HEK293T (cell line): ENCODE measurements around the gene STARD9.

Source experiments
- CTCF ChIA-PET: fragments of 350-600 bp; formaldehyde crosslinking; extraction: SDS; loops from one replicate; lab custom pipeline; 2021; ENCODE audit warnings: antibody characterized with exemption, inconsistent platforms; lab: Yijun Ruan, JAX
- POLR2A ChIA-PET: fragments of 350-600 bp; formaldehyde crosslinking; extraction: SDS; loops from one replicate; lab custom pipeline; 2020; ENCODE audit warnings: antibody characterized with exemption, inconsistent platforms; lab: Yijun Ruan, JAX
- DNase-seq: peaks from one replicate; pipeline ENCODE4 v3.0.0; 2012; ENCODE audit warnings: mixed read lengths; ENCODE audit errors: extremely low spot score
- ARNT ChIP-seq: fragments of 450-650 bp; IDR thresholded peaks from 2 replicates; pipeline ENCODE4 v1.6.1; 2017; ENCODE audit warnings: mild to moderate bottlenecking
- BHLHE40 ChIP-seq: fragments of 450-650 bp; IDR thresholded peaks from 2 replicates; pipeline ENCODE4 v1.6.1; 2016; ENCODE audit warnings: mild to moderate bottlenecking, moderate library complexity, borderline replicate concordance
- CTBP1 ChIP-seq: fragments of 450-650 bp; IDR thresholded peaks from 2 replicates; pipeline ENCODE4 v1.6.1; 2016; ENCODE audit warnings: borderline replicate concordance
- ELF4 ChIP-seq: fragments of 450-650 bp; IDR thresholded peaks from 2 replicates; pipeline ENCODE4 v1.6.1; 2017; ENCODE audit warnings: antibody characterized with exemption
- FOXA1 ChIP-seq: fragments of 450-650 bp; IDR thresholded peaks from 2 replicates; pipeline ENCODE4 v1.6.1; 2016; ENCODE audit warnings: mild to moderate bottlenecking
- FOXK2 ChIP-seq: fragments of 450-650 bp; IDR thresholded peaks from 2 replicates; pipeline ENCODE4 v1.6.1; 2016; ENCODE audit warnings: mild to moderate bottlenecking
- FOXM1 ChIP-seq: fragments of 450-650 bp; IDR thresholded peaks from 2 replicates; pipeline ENCODE4 v1.6.1; 2017; ENCODE audit warnings: mild to moderate bottlenecking, borderline replicate concordance
- HDGF ChIP-seq: fragments of 450-650 bp; IDR thresholded peaks from 2 replicates; pipeline ENCODE4 v1.6.1; 2017; ENCODE audit warnings: antibody characterized with exemption, borderline replicate concordance
- L3MBTL2 ChIP-seq: fragments of 450-650 bp; conservative IDR thresholded peaks from 2 replicates; pipeline ENCODE4 v1.6.1; 2016; ENCODE audit warnings: mild to moderate bottlenecking
- LEF1 ChIP-seq: fragments of 450-650 bp; IDR thresholded peaks from 2 replicates; pipeline ENCODE4 v1.6.1; 2017; ENCODE audit warnings: mild to moderate bottlenecking, borderline replicate concordance
- NFRKB ChIP-seq: fragments of 450-650 bp; IDR thresholded peaks from 2 replicates; pipeline ENCODE4 v1.6.1; 2016; ENCODE audit warnings: mild to moderate bottlenecking, moderate library complexity
- SP1 ChIP-seq: fragments of 450-650 bp; IDR thresholded peaks from 2 replicates; pipeline ENCODE4 v1.6.1; 2017
- SUZ12 ChIP-seq: fragments of 450-650 bp; IDR thresholded peaks from 2 replicates; pipeline ENCODE4 v1.6.1; 2016; ENCODE audit warnings: mild to moderate bottlenecking
- TARDBP ChIP-seq: fragments of 450-650 bp; IDR thresholded peaks from 2 replicates; pipeline ENCODE4 v1.6.1; 2016
- ZNF384 ChIP-seq: fragments of 450-650 bp; IDR thresholded peaks from 2 replicates; pipeline ENCODE4 v1.6.1; 2016
- TF ChIP-seq, protein P1 (sequence below): fragments of 450-650 bp; IDR thresholded peaks from 2 replicates; pipeline ENCODE4 v1.6.1; 2016

STARD9 gene

GRCh38 chr15:42721916-42722315 lies 146.5 kb downstream of the STARD9 start:
- CTCF ChIA-PET = no interaction called here
- DNase-seq = no peak
- POLR2A ChIA-PET = no interaction called here
- TF ChIP-seq ARNT = no peak
- no peak for TF ChIP-seq FOXA1
- no peak for TF ChIP-seq FOXM1
- TF ChIP-seq TARDBP = no peak
- TF ChIP-seq L3MBTL2 = no peak
- no peak for TF ChIP-seq ELF4
- no peak for TF ChIP-seq CTBP1
- no peak for TF ChIP-seq HDGF
- TF ChIP-seq NFRKB = no peak
- no peak for TF ChIP-seq SP1
- no peak for TF ChIP-seq BHLHE40
- TF ChIP-seq, protein P1, sequence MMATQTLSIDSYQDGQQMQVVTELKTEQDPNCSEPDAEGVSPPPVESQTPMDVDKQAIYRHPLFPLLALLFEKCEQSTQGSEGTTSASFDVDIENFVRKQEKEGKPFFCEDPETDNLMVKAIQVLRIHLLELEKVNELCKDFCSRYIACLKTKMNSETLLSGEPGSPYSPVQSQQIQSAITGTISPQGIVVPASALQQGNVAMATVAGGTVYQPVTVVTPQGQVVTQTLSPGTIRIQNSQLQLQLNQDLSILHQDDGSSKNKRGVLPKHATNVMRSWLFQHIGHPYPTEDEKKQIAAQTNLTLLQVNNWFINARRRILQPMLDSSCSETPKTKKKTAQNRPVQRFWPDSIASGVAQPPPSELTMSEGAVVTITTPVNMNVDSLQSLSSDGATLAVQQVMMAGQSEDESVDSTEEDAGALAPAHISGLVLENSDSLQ = no peak
- TF ChIP-seq SUZ12 = no peak
- TF ChIP-seq ZNF384 = no peak
- TF ChIP-seq FOXK2 = no peak
- no peak for TF ChIP-seq LEF1

DNA sequence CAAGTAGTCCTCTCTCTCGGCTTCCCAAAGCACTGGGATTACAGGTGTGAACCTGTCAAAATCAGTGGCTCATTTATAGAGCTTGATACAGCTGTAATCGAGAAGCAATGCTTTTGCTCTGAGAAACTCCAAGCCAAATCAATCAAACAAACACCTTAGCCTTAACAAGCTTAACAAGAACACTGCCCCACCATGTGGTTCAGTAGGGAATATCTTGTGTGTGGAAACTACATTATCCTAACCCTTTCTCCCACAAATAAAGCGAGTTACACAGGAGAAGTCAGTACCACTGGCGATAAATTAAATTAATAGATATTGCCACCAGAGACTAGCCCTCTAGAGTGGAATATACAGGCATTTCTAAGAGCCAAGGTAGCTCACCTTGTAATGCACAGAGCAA lies 147.7 kb downstream of the STARD9 start:
- DNase-seq = no peak
- CTCF ChIA-PET = no interaction called here
- POLR2A ChIA-PET = no interaction called here
- no peak for TF ChIP-seq HDGF
- TF ChIP-seq, protein P1 = 0 out of 2 replicates have a peak, but pooled peaks have one; percentile 11

- CTCF ChIA-PET = no interaction called here
These were observed 148.9 kb downstream of the STARD9 start for GRCh38 chr15:42724276-42724675.

DNA sequence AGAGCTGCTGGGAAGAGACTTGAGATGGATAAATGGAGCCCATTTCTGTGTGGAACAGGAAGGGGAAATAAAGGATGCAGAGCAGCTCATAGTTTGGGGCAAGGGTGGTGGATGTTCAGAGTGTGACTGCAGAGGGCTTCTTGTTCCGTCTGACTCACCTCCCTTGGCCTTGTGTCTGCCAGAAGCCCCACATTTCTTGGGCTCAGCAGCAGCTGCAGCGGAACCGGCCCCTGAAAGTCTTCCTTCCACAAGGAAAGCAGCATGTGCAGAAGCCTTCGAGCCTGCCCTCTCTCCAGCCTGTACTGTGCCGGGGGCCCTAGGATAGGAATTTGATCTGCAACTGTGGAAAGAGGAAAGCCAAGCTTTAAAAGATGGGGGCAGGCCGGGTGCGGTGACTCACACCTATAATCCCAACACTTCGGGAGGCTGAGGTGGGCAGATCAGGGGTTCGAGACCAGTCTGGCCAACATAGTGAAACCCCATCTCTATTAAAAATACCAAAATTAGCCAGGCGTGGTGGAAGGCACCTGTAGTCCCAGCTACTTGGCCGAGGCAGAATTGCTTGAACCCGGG lies 150.0 kb downstream of the STARD9 start:
- TF ChIP-seq ARNT = no peak
- TF ChIP-seq, protein P1 = no peak
- TF ChIP-seq L3MBTL2 = no peak
- TF ChIP-seq FOXK2 = no peak
- no peak for TF ChIP-seq ZNF384
- TF ChIP-seq FOXA1 = no peak
- no peak for TF ChIP-seq ELF4
- TF ChIP-seq NFRKB = no peak
- no peak for TF ChIP-seq TARDBP
- no peak for TF ChIP-seq BHLHE40
- TF ChIP-seq SP1 = no peak
- TF ChIP-seq LEF1 = no peak
- TF ChIP-seq FOXM1 = no peak
- ChIA-PET CTCF (no interaction called here), POLR2A (no interaction called here)
- no peak for DNase-seq

More at GRCh38 chr15:42724276-42724675, 148.9 kb downstream of the STARD9 start:
- POLR2A ChIA-PET = interaction anchor here (0.6 kb wide), 1 partner anchor 19 kb away, joined by 3 read pairs; no protein-coding TSS in a partner anchor
- TF ChIP-seq TARDBP (no peak), ARNT (no peak), ZNF384 (no peak), FOXA1 (no peak), BHLHE40 (no peak), NFRKB (no peak), SP1 (no peak), SUZ12 (no peak), HDGF (no peak), ELF4 (no peak), LEF1 (no peak), L3MBTL2 (no peak), FOXM1 (no peak), CTBP1 (no peak), FOXK2 (no peak)
- TF ChIP-seq, protein P1 = no peak
- DNase-seq = no peak

GRCh38 chr15:42726114-42726513 lies 150.7 kb downstream of the STARD9 start:
- CTCF ChIA-PET = no interaction called here
- POLR2A ChIA-PET = interaction anchor here (0.6 kb wide), 1 partner anchor 380 kb away, joined by 3 read pairs; no protein-coding TSS in a partner anchor

More at GRCh38 chr15:42726114-42726513, 150.7 kb downstream of the STARD9 start:
- TF ChIP-seq FOXK2 = no peak
- TF ChIP-seq CTBP1 = no peak
- no peak for TF ChIP-seq L3MBTL2
- TF ChIP-seq ARNT = no peak
- no peak for TF ChIP-seq HDGF
- TF ChIP-seq SP1 = no peak
- TF ChIP-seq, protein P1 = no peak
- no peak for TF ChIP-seq ZNF384
- DNase-seq = no peak
